K562 (cell line): Measurements from ENCODE around the gene SRRT. TPM values are rescaled to one million over a fixed set of nuclear protein-coding genes. Genes with fewer than 3 reads are reported as not detected.
"Not testable (repeated sequence)": the region's sequence is repeated elsewhere in the genome, so short reads cannot be mapped to it uniquely, and the experiment has no call there.

ENCODE experiments used
- ATAC-seq: fragments of 200-7000 bp; cut with Tn5 transposase; 3 replicates; pipeline ENCODE4 v1.9.1; 2020; ENCODE audit warnings: moderate library complexity
- BruUV-seq: library from RNA; stranded (reverse); fragments of 400-500 nt; replicated peaks from 2 replicates; lab custom pipeline; 2021; lab: Mats Ljungman, UMichigan
- CTCF ChIA-PET: fragments of 300-600 bp; formaldehyde crosslinking; extraction: SDS; loops from one replicate; lab custom pipeline; 2021; ENCODE audit warnings: low intra/inter-chr PET ratio; lab: Yijun Ruan, JAX
- POLR2A ChIA-PET: fragments of 300-600, 350-650 bp; sonication (Branson Sonifier 250); formaldehyde crosslinking; extraction: SDS; loops from one replicate; lab custom pipeline; 2021; ENCODE audit warnings: antibody characterized with exemption, inconsistent platforms; lab: Yijun Ruan, JAX
- DNase-seq, 4 experiments: peaks; one replicate each; pipeline versions ENCODE4 v3.0.0 to v3.0.0-alpha.2; 2011 to 2018; ENCODE audit warnings: low spot score in 3 of 4, mixed read lengths in 3 of 4; ENCODE audit errors: extremely low read depth in 1 of 4
- FAIRE-seq: peaks from 2 replicates; lab custom pipeline; 2011; peaks lifted over from hg19 to GRCh38; lab: Jason Lieb, UNC
- H2AFZ ChIP-seq: 2 replicates; pipeline ENCODE4 v1.6.0; 2011; ENCODE audit warnings: low read depth, low read length, control low read depth, inconsistent platforms
- H3K27ac ChIP-seq: fragments of 200-600 bp; 3 replicates; pipeline ENCODE4 v1.8.0; 2011; ENCODE audit warnings: low read depth, mild to moderate bottlenecking, control low read depth, inconsistent platforms, low read length, moderate library complexity, mixed read lengths; ENCODE audit errors: extremely low read depth
- H3K27me3 ChIP-seq, 2 experiments: fragments of 300-600 bp in 1 of 2; 2 replicates in 1 of 2; 3 replicates in 1 of 2; pipeline versions ENCODE4 v1.6.0 to v1.8.0; 2011; ENCODE audit warnings: inconsistent platforms in 2 of 2, low read length in 2 of 2, mild to moderate bottlenecking in 1 of 2, mixed read lengths in 1 of 2, moderate library complexity in 1 of 2; ENCODE audit not compliant: control insufficient read depth in 2 of 2, insufficient read depth in 2 of 2
- H3K36me3 ChIP-seq: fragments of 300-600 bp; 3 replicates; pipeline ENCODE4 v1.8.0; 2011; ENCODE audit warnings: mild to moderate bottlenecking, low read length, inconsistent platforms; ENCODE audit not compliant: control insufficient read depth, insufficient read depth
- H3K4me1 ChIP-seq, 2 experiments: fragments of 200-600 bp in 1 of 2; replicated peaks in 1 of 2; 2 replicates in 1 of 2; 3 replicates in 1 of 2; pipeline versions ENCODE4 v1.5.1 to v1.8.0; 2011; ENCODE audit warnings: inconsistent platforms in 2 of 2, low read length in 2 of 2, mild to moderate bottlenecking in 1 of 2, mixed read lengths in 1 of 2, moderate library complexity in 1 of 2; ENCODE audit not compliant: control insufficient read depth in 2 of 2, insufficient read depth in 2 of 2
- H3K4me2 ChIP-seq: 2 replicates; pipeline ENCODE4 v1.6.1; 2011; ENCODE audit warnings: low read length, control low read depth, inconsistent platforms, mixed read lengths; ENCODE audit not compliant: insufficient read depth
- H3K4me3 ChIP-seq: fragments of 200-600 bp; sonication (generic), shearing (Covaris generic); 2 replicates; pipeline ENCODE4 v1.5.1; 2016; ENCODE audit warnings: control low read depth, inconsistent platforms
- H3K79me2 ChIP-seq: fragments of 200-600 bp; 3 replicates; pipeline ENCODE4 v1.8.0; 2011; ENCODE audit warnings: low read length, inconsistent platforms; ENCODE audit not compliant: control insufficient read depth, insufficient read depth
- H3K9ac ChIP-seq, 2 experiments: 2 replicates each; pipeline versions ENCODE4 v1.6.0 to v1.6.1; 2011; ENCODE audit warnings: low read depth in 2 of 2, low read length in 2 of 2, control low read depth in 1 of 2, inconsistent platforms in 1 of 2, mild to moderate bottlenecking in 1 of 2, mixed read lengths in 1 of 2; ENCODE audit not compliant: insufficient read depth in 1 of 2
- H3K9me1 ChIP-seq: one replicate; pipeline ENCODE4 v1.6.0; 2011; ENCODE audit warnings: inconsistent platforms, mild to moderate bottlenecking, low read length, moderate library complexity; ENCODE audit not compliant: control insufficient read depth, insufficient read depth
- H3K9me3 ChIP-seq: replicated peaks from 2 replicates; pipeline ENCODE4 v1.5.1; 2011; ENCODE audit warnings: low read depth, low read length, inconsistent platforms; ENCODE audit not compliant: control insufficient read depth, insufficient read depth
- H4K20me1 ChIP-seq: replicated peaks from 2 replicates; pipeline ENCODE4 v1.6.1; 2011; ENCODE audit warnings: low read length, inconsistent platforms, mixed read lengths; ENCODE audit not compliant: control insufficient read depth, insufficient read depth
- DMBX1 ChIP-seq: fragments of 250-450 bp; sonication (Bioruptor Pico); IDR thresholded peaks from 2 replicates; pipeline ENCODE4 v1.8.0; 2022; ENCODE audit warnings: inconsistent platforms, mild to moderate bottlenecking, moderate library complexity, borderline replicate concordance
- NFIC ChIP-seq: fragments of 450-650 bp; IDR thresholded peaks from 2 replicates; pipeline ENCODE4 v1.6.1; 2017; ENCODE audit warnings: mild to moderate bottlenecking, inconsistent platforms
- STAG1 ChIP-seq: sonication (generic); formaldehyde crosslinking; IDR thresholded peaks from 2 replicates; pipeline ENCODE4 v1.5.0; 2020; ENCODE audit warnings: missing genetic modification reagents, borderline replicate concordance
- WGBS: fragments of 100-300 bp; shearing (Covaris generic); methylation state at CpG from one replicate; pipeline ENCODE4 v1.1.6; 2016; ENCODE audit warnings: low coverage, mixed read lengths; ENCODE audit not compliant: insufficient coverage; ENCODE audit errors: missing lambda C conversion rate; 5-methylcytosine and 5-hydroxymethylcytosine counted together
- in situ Hi-C: fragments of 300-500 bp; cut with MboI; formaldehyde crosslinking; loops from 4 replicates; pipeline ENCODE4 v1.15.0; 2018; ENCODE audit warnings: inconsistent platforms, mixed read lengths
- intact Hi-C: fragments of 100-400 bp; cut with micrococcal nuclease; formaldehyde crosslinking; loops from 2 replicates; pipeline ENCODE4 v1.14.2; 2022
- polyA plus RNA-seq, 8 experiments: library from polyadenylated mRNA; depleted of rRNA in 4 of 8; stranded (reverse) in 5 of 8; unstranded in 3 of 8; fragments of >200 nt; fragmentation: Nextera tagmentation in 2 of 8; fragmentation: Illumina TruSeq in 1 of 8; extraction: Ambion mirVana in 2 of 8; extraction: Trizol in 1 of 8; gene quantifications; 2 replicates each; pipeline versions ENCODE4 v1.2.1 to v1.2.3, GENCODE V29; 2011 to 2014; ENCODE audit warnings: inconsistent platforms in 1 of 8, missing spikeins in 1 of 8
- total RNA-seq, 7 experiments: library from RNA; depleted of rRNA in 6 of 7; stranded (reverse); fragments of >200 nt in 6 of 7; fragmentation: Illumina TruSeq in 2 of 7; extraction: Trizol in 2 of 7; gene quantifications; 2 replicates each; pipeline versions ENCODE4 v1.2.1 to v1.2.3, GENCODE V29; 2011 to 2021; ENCODE audit warnings: low replicate concordance in 1 of 7
- TF ChIP-seq, protein P1 (sequence below), 2 experiments: fragments of 450-650 bp in 1 of 2; sonication (generic) in 1 of 2; formaldehyde crosslinking in 1 of 2; IDR thresholded peaks in 1 of 2; conservative IDR thresholded peaks in 1 of 2; 2 replicates each; pipeline versions ENCODE4 v1.6.1 to v1.8.1; 2016 to 2023; ENCODE audit warnings: mild to moderate bottlenecking in 2 of 2, moderate library complexity in 2 of 2, inconsistent platforms in 1 of 2, missing genetic modification reagents in 1 of 2
- TF ChIP-seq, protein P2 (sequence below), 3 experiments: fragments of 200-800 bp in 1 of 3; sonication (Bioruptor generic) in 1 of 3; sonication (generic) in 1 of 3; formaldehyde crosslinking in 1 of 3; IDR thresholded peaks; 2 replicates each; pipeline versions ENCODE4 v1.6.1 to v1.8.0; 2016 to 2022; ENCODE audit warnings: mild to moderate bottlenecking in 2 of 3, missing compliant biosample characterization in 2 of 3, missing genetic modification characterization in 2 of 3, missing genetic modification reagents in 1 of 3

The SRRT gene
- total and polyA plus RNA-seq, 9 of the 15 experiments (the other 6 are each of a cell fraction or from before 2014, with no cell fraction given), result 10.3 to 263 (median 84.4) TPM

DNA sequence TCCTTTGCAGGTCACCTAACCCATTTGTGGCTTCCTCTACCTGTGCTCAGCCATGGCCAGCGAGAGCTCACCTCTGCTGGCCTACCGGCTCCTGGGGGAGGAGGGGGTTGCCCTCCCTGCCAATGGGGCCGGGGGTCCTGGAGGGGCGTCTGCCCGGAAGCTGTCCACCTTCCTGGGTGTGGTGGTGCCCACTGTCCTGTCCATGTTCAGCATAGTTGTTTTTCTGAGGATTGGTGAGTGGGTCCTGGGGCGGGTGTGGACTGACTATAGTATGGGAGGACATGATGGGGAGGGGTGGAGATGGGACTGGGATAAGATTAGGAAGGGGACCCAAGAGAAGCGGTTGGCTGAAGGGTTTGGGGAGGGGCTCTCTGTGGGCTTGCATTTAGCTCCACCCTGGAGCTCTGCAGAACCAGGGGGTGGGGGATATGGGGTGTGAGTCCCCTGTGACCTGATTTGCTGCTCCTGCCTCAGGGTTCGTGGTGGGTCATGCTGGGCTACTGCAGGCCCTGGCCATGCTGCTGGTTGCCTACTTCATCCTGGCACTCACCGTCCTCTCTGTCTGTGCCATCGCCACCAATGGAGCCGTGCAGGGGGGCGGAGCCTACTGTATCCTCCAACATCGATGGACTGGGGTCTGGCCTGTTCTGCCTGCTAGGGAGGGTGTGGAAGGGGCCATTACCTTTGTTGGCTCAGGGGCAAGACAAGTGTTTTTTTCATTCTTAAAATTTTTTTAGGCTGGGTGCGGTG is 20.6 kb upstream of the SRRT start:
- ChIA-PET CTCF (no interaction called here), POLR2A (interaction anchor here (0.9 to 1.0 kb wide), 2 partner anchors 9 to 52 kb away, joined by 3 read pairs; no protein-coding TSS in a partner anchor)
- in situ Hi-C loops, result loop anchor here (5.0 kb wide), 1 partner anchor 147 kb away; the partner anchor contains the start of gene POP7
- no TSS peak for BruUV-seq
- Histone ChIP-seq H3K9me1 (no peaks in the 10 kb centered on the region), H3K79me2 (peaks cover 13% of the 10 kb centered on the region), H3K4me3 (no peak overlapping the region), H3K9ac (peak overlapping the region in 1 of 2 experiments; percentile 56; a peak in 2 of 4 replicates), H3K27me3 (no peaks in the 10 kb centered on the region), H3K4me1 (peaks cover 4 to 38% of the 10 kb centered on the region in 2 experiments; a peak in 4 of 5 replicates), H2AFZ (no peak overlapping the region), H4K20me1 (no peaks in the 10 kb centered on the region), H3K9me3 (no peaks in the 10 kb centered on the region), H3K27ac (no peak overlapping the region), H3K36me3 (0 out of 3 replicates have a peak, but pooled peaks cover 2% of the 10 kb centered on the region), H3K4me2 (no peak overlapping the region)
- WGBS, result 84% methylated on average over 12 of the region's 14 CpGs
- no peak for TF ChIP-seq DMBX1 (CRISPR knock-in tag)
- TF ChIP-seq, protein P1, sequence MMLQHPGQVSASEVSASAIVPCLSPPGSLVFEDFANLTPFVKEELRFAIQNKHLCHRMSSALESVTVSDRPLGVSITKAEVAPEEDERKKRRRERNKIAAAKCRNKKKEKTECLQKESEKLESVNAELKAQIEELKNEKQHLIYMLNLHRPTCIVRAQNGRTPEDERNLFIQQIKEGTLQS (IDR thresholded peaks at IDR 0.05), result no peak
- TF ChIP-seq, protein P1 (CRISPR knock-in tag; conservative IDR thresholded peaks at IDR 0.05), result no peak
- TF ChIP-seq, protein P2, sequence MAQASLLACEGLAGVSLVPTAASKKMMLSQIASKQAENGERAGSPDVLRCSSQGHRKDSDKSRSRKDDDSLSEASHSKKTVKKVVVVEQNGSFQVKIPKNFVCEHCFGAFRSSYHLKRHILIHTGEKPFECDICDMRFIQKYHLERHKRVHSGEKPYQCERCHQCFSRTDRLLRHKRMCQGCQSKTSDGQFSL (CRISPR knock-in tag; IDR thresholded peaks at IDR 0.05), result no peak
- TF ChIP-seq, protein P2 (tag; IDR thresholded peaks at IDR 0.05), result no peak
- TF ChIP-seq NFIC, result no peak
- 0 out of 2 replicates have a peak, but pooled peaks have one; percentile 12 for TF ChIP-seq STAG1 (CRISPR knock-in tag)
- ATAC-seq, result no peak
- intact Hi-C loops, result loop anchor here (5.0 kb wide), 2 partner anchors 162 to 387 kb away; partner anchors contain the start of gene GIGYF1
- DNase-seq, result peak in 3 of 4 experiments; percentile 20 to 50 (median 45)
- no peak for FAIRE-seq

- intact Hi-C loops (loop anchor here (5.0 kb wide), 2 partner anchors 163 to 388 kb away; partner anchors contain the start of gene GIGYF1), in situ Hi-C loops (loop anchor here (5.0 kb wide), 1 partner anchor 148 kb away; the partner anchor contains the start of gene POP7)
- WGBS, result 91% methylated on average over 9 of the region's 9 CpGs
- Histone ChIP-seq H3K79me2 (peaks cover 13% of the 10 kb centered on the region), H3K4me1 (peaks cover 4 to 40% of the 10 kb centered on the region in 2 experiments; a peak in 4 of 5 replicates)
- CTCF ChIA-PET, FAIRE-seq, POLR2A ChIA-PET, H2AFZ ChIP-seq, DNase-seq, H3K9me1 ChIP-seq, H4K20me1 ChIP-seq, H3K4me2 ChIP-seq, BruUV-seq, H3K27me3 ChIP-seq, H3K36me3 ChIP-seq, H3K9me3 ChIP-seq, H3K9ac ChIP-seq, H3K4me3 ChIP-seq, H3K27ac ChIP-seq, ATAC-seq: not testable (repeated sequence)
Measured at GRCh38 chr7:100854899-100855298, 20.0 kb upstream of the SRRT start.
